ENCODE measurements around the gene SDC3. TPM values are rescaled to one million over a fixed set of nuclear protein-coding genes. Genes with fewer than 3 reads are reported as not detected.

SDC3 gene
- total and polyA plus RNA-seq, 10 of the 15 experiments (the other 5 are each of a cell fraction or from before 2014, with no cell fraction given): under 0.01 to 0.46 (median 0.07) TPM; not detected in 2

- Histone ChIP-seq H4K20me1 (ENCODE audit: control insufficient read depth, insufficient read depth) (no peaks in the 10 kb centered on the region; the same call in 1 of the 2 replicates), H3K4me3 (no peak overlapping the region), H3K27me3 (replicated peaks in 1 of 2; ENCODE audit: control insufficient read depth in 2 of 2, insufficient read depth in 2 of 2, low read length in 1 of 2) (no peaks in the 10 kb centered on the region; a peak in 4 of 4 replicates), H3K27ac (ENCODE audit: control insufficient read depth, insufficient read depth) (no peak overlapping the region), H2AFZ (ENCODE audit: control insufficient read depth, low read depth, low read length) (no peak overlapping the region), H3K36me3 (ENCODE audit: control insufficient read depth in 2 of 2, insufficient read depth in 2 of 2, low read length in 1 of 2) (no peaks in the 10 kb centered on the region), H3K9ac (ENCODE audit: control insufficient read depth, insufficient read depth, low read length) (no peak overlapping the region), H3K9me3 (replicated peaks; ENCODE audit: control insufficient read depth, insufficient read depth, low read length) (no peaks in the 10 kb centered on the region), H3K4me1 (ENCODE audit: control insufficient read depth, insufficient read depth, low read length) (no peaks in the 10 kb centered on the region), H3K79me2 (ENCODE audit: control insufficient read depth, insufficient read depth, low read length) (no peaks in the 10 kb centered on the region), H3K4me2 (ENCODE audit: control insufficient read depth, insufficient read depth) (no peak overlapping the region)
- TF ChIP-seq KLF5 (IDR thresholded peaks at IDR 0.05; ENCODE audit: partially characterized antibody) (no peak), ZNF217 (IDR thresholded peaks at IDR 0.05) (no peak), ETV6 (conservative IDR thresholded peaks at IDR 0.05 in 1 of 2, IDR thresholded peaks at IDR 0.05 in 1 of 2; ENCODE audit: borderline replicate concordance in 1 of 2, low read depth in 1 of 2) (no peak), SUPT20H (IDR thresholded peaks at IDR 0.05; ENCODE audit: borderline replicate concordance, control insufficient read depth, low read depth, low read length) (no peak), NFYA (IDR thresholded peaks at IDR 0.05; ENCODE audit: borderline replicate concordance, low read depth, low read length) (no peak)
- intact Hi-C loops (cut with micrococcal nuclease; ENCODE audit: unreplicated experiment): no loop called here
- ChIA-PET POLR2A (no interaction called here), RAD21 (ENCODE audit: unreplicated experiment) (interaction anchor here (0.5 kb wide), 1 partner anchor 1680 kb away, joined by 3 read pairs; no protein-coding TSS in a partner anchor), SMC1A (ENCODE audit: uncharacterized antibody, unreplicated experiment) (no interaction called here), CTCF (interaction anchor here (1.0 to 2.0 kb wide), 2 partner anchors 43 to 89 kb away, joined by 3 to 6 read pairs; no protein-coding TSS in a partner anchor)
- WGBS (ENCODE audit: insufficient coverage, insufficient replicate concordance, low lambda C conversion rate, missing lambda C conversion rate): 66% methylated on average over 5 of the region's 5 CpGs
- no peak for DNase-seq (ENCODE audit: low read depth, low spot score)
- in situ Hi-C loops (cut with MboI): no loop called here
- ATAC-seq: no peak
- no peak for FAIRE-seq
- BruUV-seq (replicated peaks): no TSS peak
Observed at GRCh38 chr1:30891227-30891552, 17.4 kb downstream of the SDC3 start.

DNA sequence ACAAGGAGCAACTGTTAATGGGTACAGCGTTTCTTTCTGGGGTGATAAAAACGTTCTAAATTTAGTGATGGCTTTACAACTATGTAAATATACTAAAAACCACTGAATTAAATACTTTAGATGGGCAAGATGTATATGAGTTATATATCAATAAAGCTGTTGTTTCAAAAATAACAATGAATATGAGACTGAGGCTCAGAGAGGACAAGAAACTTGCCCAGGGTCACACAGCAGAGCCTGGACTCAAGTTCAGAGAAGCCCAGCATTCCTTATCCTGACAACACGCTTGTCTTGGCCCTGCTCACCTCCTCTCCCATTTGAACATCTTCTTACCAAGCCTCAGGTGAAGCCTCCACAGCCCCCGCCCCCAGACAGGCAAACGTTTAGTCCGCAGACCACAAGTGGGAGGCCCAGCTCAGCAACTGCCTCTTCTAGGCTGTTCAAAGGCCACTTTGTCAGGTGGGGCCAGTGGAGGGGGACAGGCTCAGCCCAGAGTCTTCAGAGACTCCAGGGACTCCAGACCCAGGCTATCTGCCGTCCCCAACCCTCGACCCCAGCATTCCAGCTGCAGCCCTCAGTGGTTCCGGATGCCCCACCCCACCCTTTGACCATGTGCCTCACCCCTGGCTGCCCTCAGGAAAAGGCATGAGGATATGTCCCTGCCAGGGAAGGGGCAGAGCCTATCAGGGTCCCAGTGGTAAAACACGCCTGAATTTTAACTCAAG, 17.9 kb downstream of the SDC3 start:
- BruUV-seq (replicated peaks): no TSS peak
- Histone ChIP-seq H3K4me3 (no peak overlapping the region), H3K79me2 (ENCODE audit: control insufficient read depth, insufficient read depth, low read length) (no peaks in the 10 kb centered on the region), H3K27me3 (replicated peaks in 1 of 2; ENCODE audit: control insufficient read depth in 2 of 2, insufficient read depth in 2 of 2, low read length in 1 of 2) (no peaks in the 10 kb centered on the region; a peak in 3 of 4 replicates), H2AFZ (ENCODE audit: control insufficient read depth, low read depth, low read length) (no peak overlapping the region), H3K36me3 (ENCODE audit: control insufficient read depth in 2 of 2, insufficient read depth in 2 of 2, low read length in 1 of 2) (no peaks in the 10 kb centered on the region), H4K20me1 (ENCODE audit: control insufficient read depth, insufficient read depth) (no peaks in the 10 kb centered on the region; the same call in 1 of the 2 replicates), H3K9ac (ENCODE audit: control insufficient read depth, insufficient read depth, low read length) (no peak overlapping the region), H3K4me1 (ENCODE audit: control insufficient read depth, insufficient read depth, low read length) (no peaks in the 10 kb centered on the region), H3K4me2 (ENCODE audit: control insufficient read depth, insufficient read depth) (no peak overlapping the region), H3K27ac (ENCODE audit: control insufficient read depth, insufficient read depth) (no peak overlapping the region), H3K9me3 (replicated peaks; ENCODE audit: control insufficient read depth, insufficient read depth, low read length) (no peaks in the 10 kb centered on the region)
- intact Hi-C loops (cut with micrococcal nuclease; ENCODE audit: unreplicated experiment): no loop called here
- no peak for FAIRE-seq
- no peak for ATAC-seq
- SMC1A ChIA-PET (ENCODE audit: uncharacterized antibody, unreplicated experiment): no interaction called here
- CTCF ChIA-PET: interaction anchor here (0.8 kb wide), 1 partner anchor 13 kb away, joined by 3 read pairs; no protein-coding TSS in a partner anchor
- POLR2A ChIA-PET: no interaction called here
- RAD21 ChIA-PET (ENCODE audit: unreplicated experiment): interaction anchor here (0.5 kb wide), 1 partner anchor 1680 kb away, joined by 3 read pairs; no protein-coding TSS in a partner anchor
- DNase-seq (ENCODE audit: low read depth, low spot score): no peak
- in situ Hi-C loops (cut with MboI): no loop called here
- 20% methylated on average over 10 of the region's 10 CpGs for WGBS (ENCODE audit: insufficient coverage, insufficient replicate concordance, low lambda C conversion rate, missing lambda C conversion rate)
- TF ChIP-seq, protein P1, sequence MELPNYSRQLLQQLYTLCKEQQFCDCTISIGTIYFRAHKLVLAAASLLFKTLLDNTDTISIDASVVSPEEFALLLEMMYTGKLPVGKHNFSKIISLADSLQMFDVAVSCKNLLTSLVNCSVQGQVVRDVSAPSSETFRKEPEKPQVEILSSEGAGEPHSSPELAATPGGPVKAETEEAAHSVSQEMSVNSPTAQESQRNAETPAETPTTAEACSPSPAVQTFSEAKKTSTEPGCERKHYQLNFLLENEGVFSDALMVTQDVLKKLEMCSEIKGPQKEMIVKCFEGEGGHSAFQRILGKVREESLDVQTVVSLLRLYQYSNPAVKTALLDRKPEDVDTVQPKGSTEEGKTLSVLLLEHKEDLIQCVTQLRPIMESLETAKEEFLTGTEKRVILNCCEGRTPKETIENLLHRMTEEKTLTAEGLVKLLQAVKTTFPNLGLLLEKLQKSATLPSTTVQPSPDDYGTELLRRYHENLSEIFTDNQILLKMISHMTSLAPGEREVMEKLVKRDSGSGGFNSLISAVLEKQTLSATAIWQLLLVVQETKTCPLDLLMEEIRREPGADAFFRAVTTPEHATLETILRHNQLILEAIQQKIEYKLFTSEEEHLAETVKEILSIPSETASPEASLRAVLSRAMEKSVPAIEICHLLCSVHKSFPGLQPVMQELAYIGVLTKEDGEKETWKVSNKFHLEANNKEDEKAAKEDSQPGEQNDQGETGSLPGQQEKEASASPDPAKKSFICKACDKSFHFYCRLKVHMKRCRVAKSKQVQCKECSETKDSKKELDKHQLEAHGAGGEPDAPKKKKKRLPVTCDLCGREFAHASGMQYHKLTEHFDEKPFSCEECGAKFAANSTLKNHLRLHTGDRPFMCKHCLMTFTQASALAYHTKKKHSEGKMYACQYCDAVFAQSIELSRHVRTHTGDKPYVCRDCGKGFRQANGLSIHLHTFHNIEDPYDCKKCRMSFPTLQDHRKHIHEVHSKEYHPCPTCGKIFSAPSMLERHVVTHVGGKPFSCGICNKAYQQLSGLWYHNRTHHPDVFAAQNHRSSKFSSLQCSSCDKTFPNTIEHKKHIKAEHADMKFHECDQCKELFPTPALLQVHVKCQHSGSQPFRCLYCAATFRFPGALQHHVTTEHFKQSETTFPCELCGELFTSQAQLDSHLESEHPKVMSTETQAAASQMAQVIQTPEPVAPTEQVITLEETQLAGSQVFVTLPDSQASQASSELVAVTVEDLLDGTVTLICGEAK (IDR thresholded peaks at IDR 0.05; ENCODE audit: borderline replicate concordance): peak; percentile 50; the same call in 1 of the 2 replicates
- no peak for TF ChIP-seq IKZF1 (conservative IDR thresholded peaks at IDR 0.05)
